GM21515 (cell line): ENCODE measurements around the gene ADAMTS6.

Experiments
- ATAC-seq: cut with Tn5 transposase; IDR thresholded peaks from one replicate; pipeline ENCODE4 v1.9.1; 2021; ENCODE audit not compliant: unreplicated experiment

ADAMTS6 gene

GRCh38 chr5:65151614-65152013 is 330.1 kb downstream of the ADAMTS6 start:
- ATAC-seq: no peak

- ATAC-seq: no peak
Observed at GRCh38 chr5:65150599-65151304, 331.0 kb downstream of the ADAMTS6 start.

GRCh38 chr5:65149827-65150226 is 331.9 kb downstream of the ADAMTS6 start:
- ATAC-seq: no peak

- no peak for ATAC-seq
Observed at GRCh38 chr5:65144136-65144871, 337.4 kb downstream of the ADAMTS6 start.

- no peak for ATAC-seq
Observed at GRCh38 chr5:65142511-65143011, 339.2 kb downstream of the ADAMTS6 start.

GRCh38 chr5:65142016-65142415 is 339.7 kb downstream of the ADAMTS6 start:
- no peak for ATAC-seq

GRCh38 chr5:65141493-65141892 is 340.2 kb downstream of the ADAMTS6 start:
- no peak for ATAC-seq

GRCh38 chr5:65137631-65138030 is 344.1 kb downstream of the ADAMTS6 start:
- ATAC-seq: no peak

- no peak for ATAC-seq
Observed at GRCh38 chr5:65133477-65134110, 348.1 kb downstream of the ADAMTS6 start.

- no peak for ATAC-seq
Observed at GRCh38 chr5:65132386-65132785, 349.3 kb downstream of the ADAMTS6 start.

- no peak for ATAC-seq
Observed at GRCh38 chr5:65128226-65128625, 353.5 kb downstream of the ADAMTS6 start.

- no peak for ATAC-seq
Observed at GRCh38 chr5:65127161-65127901, 354.4 kb downstream of the ADAMTS6 start.

- no peak for ATAC-seq
Observed at GRCh38 chr5:65126542-65127069, 355.1 kb downstream of the ADAMTS6 start.

GRCh38 chr5:65125591-65126541 is 355.9 kb downstream of the ADAMTS6 start:
- ATAC-seq: no peak

GRCh38 chr5:65121880-65122436 is 359.8 kb downstream of the ADAMTS6 start:
- ATAC-seq: no peak

- ATAC-seq: no peak
Observed at GRCh38 chr5:65120371-65120967, 361.3 kb downstream of the ADAMTS6 start.

GRCh38 chr5:65117525-65117924 is 364.2 kb downstream of the ADAMTS6 start:
- ATAC-seq: no peak

GRCh38 chr5:65113771-65114170 is 367.9 kb downstream of the ADAMTS6 start:
- ATAC-seq: no peak
